K562 (cell line): ENCODE data around the gene CD99L2. TPM values are rescaled to one million over a fixed set of nuclear protein-coding genes. Genes with fewer than 3 reads are reported as not detected.

Source experiments
- ATAC-seq: fragments of 200-7000 bp; cut with Tn5 transposase; 3 replicates; pipeline ENCODE4 v1.9.1; 2020; ENCODE audit warnings: moderate library complexity
- BruUV-seq: library from RNA; stranded (reverse); fragments of 400-500 nt; replicated peaks from 2 replicates; lab custom pipeline; 2021; lab: Mats Ljungman, UMichigan
- CTCF ChIA-PET: fragments of 300-600 bp; formaldehyde crosslinking; extraction: SDS; loops from one replicate; lab custom pipeline; 2021; ENCODE audit warnings: low intra/inter-chr PET ratio; lab: Yijun Ruan, JAX
- POLR2A ChIA-PET: fragments of 300-600, 350-650 bp; sonication (Branson Sonifier 250); formaldehyde crosslinking; extraction: SDS; loops from one replicate; lab custom pipeline; 2021; ENCODE audit warnings: antibody characterized with exemption, inconsistent platforms; lab: Yijun Ruan, JAX
- DNase-seq, 4 experiments: peaks; one replicate each; pipeline versions ENCODE4 v3.0.0 to v3.0.0-alpha.2; 2011 to 2018; ENCODE audit warnings: low spot score in 3 of 4, mixed read lengths in 3 of 4; ENCODE audit errors: extremely low read depth in 1 of 4
- FAIRE-seq: peaks from 2 replicates; lab custom pipeline; 2011; peaks lifted over from hg19 to GRCh38; lab: Jason Lieb, UNC
- H2AFZ ChIP-seq: 2 replicates; pipeline ENCODE4 v1.6.0; 2011; ENCODE audit warnings: low read depth, low read length, control low read depth, inconsistent platforms
- H3K27ac ChIP-seq: fragments of 200-600 bp; 3 replicates; pipeline ENCODE4 v1.8.0; 2011; ENCODE audit warnings: low read depth, mild to moderate bottlenecking, control low read depth, inconsistent platforms, low read length, moderate library complexity, mixed read lengths; ENCODE audit errors: extremely low read depth
- H3K27me3 ChIP-seq, 2 experiments: fragments of 300-600 bp in 1 of 2; 2 replicates in 1 of 2; 3 replicates in 1 of 2; pipeline versions ENCODE4 v1.6.0 to v1.8.0; 2011; ENCODE audit warnings: inconsistent platforms in 2 of 2, low read length in 2 of 2, mild to moderate bottlenecking in 1 of 2, mixed read lengths in 1 of 2, moderate library complexity in 1 of 2; ENCODE audit not compliant: control insufficient read depth in 2 of 2, insufficient read depth in 2 of 2
- H3K36me3 ChIP-seq: fragments of 300-600 bp; 3 replicates; pipeline ENCODE4 v1.8.0; 2011; ENCODE audit warnings: mild to moderate bottlenecking, low read length, inconsistent platforms; ENCODE audit not compliant: control insufficient read depth, insufficient read depth
- H3K4me1 ChIP-seq, 2 experiments: fragments of 200-600 bp in 1 of 2; replicated peaks in 1 of 2; 2 replicates in 1 of 2; 3 replicates in 1 of 2; pipeline versions ENCODE4 v1.5.1 to v1.8.0; 2011; ENCODE audit warnings: inconsistent platforms in 2 of 2, low read length in 2 of 2, mild to moderate bottlenecking in 1 of 2, mixed read lengths in 1 of 2, moderate library complexity in 1 of 2; ENCODE audit not compliant: control insufficient read depth in 2 of 2, insufficient read depth in 2 of 2
- H3K4me2 ChIP-seq: 2 replicates; pipeline ENCODE4 v1.6.1; 2011; ENCODE audit warnings: low read length, control low read depth, inconsistent platforms, mixed read lengths; ENCODE audit not compliant: insufficient read depth
- H3K4me3 ChIP-seq: fragments of 200-600 bp; sonication (generic), shearing (Covaris generic); 2 replicates; pipeline ENCODE4 v1.5.1; 2016; ENCODE audit warnings: control low read depth, inconsistent platforms
- H3K79me2 ChIP-seq: fragments of 200-600 bp; 3 replicates; pipeline ENCODE4 v1.8.0; 2011; ENCODE audit warnings: low read length, inconsistent platforms; ENCODE audit not compliant: control insufficient read depth, insufficient read depth
- H3K9ac ChIP-seq, 2 experiments: 2 replicates each; pipeline versions ENCODE4 v1.6.0 to v1.6.1; 2011; ENCODE audit warnings: low read depth in 2 of 2, low read length in 2 of 2, control low read depth in 1 of 2, inconsistent platforms in 1 of 2, mild to moderate bottlenecking in 1 of 2, mixed read lengths in 1 of 2; ENCODE audit not compliant: insufficient read depth in 1 of 2
- H3K9me1 ChIP-seq: one replicate; pipeline ENCODE4 v1.6.0; 2011; ENCODE audit warnings: inconsistent platforms, mild to moderate bottlenecking, low read length, moderate library complexity; ENCODE audit not compliant: control insufficient read depth, insufficient read depth
- H3K9me3 ChIP-seq: replicated peaks from 2 replicates; pipeline ENCODE4 v1.5.1; 2011; ENCODE audit warnings: low read depth, low read length, inconsistent platforms; ENCODE audit not compliant: control insufficient read depth, insufficient read depth
- H4K20me1 ChIP-seq: replicated peaks from 2 replicates; pipeline ENCODE4 v1.6.1; 2011; ENCODE audit warnings: low read length, inconsistent platforms, mixed read lengths; ENCODE audit not compliant: control insufficient read depth, insufficient read depth
- DIDO1 ChIP-seq: fragments of 450-650 bp; IDR thresholded peaks from 2 replicates; pipeline ENCODE4 v1.6.1; 2016; ENCODE audit warnings: low read depth, missing biosample characterization, missing genetic modification characterization
- EP400 ChIP-seq: fragments of 450-650 bp; IDR thresholded peaks from 2 replicates; pipeline ENCODE4 v1.6.1; 2017; ENCODE audit warnings: antibody characterized with exemption, mild to moderate bottlenecking, moderate library complexity
- FOXM1 ChIP-seq, 2 experiments: fragments of 450-650 bp in 1 of 2; sonication (generic) in 1 of 2; formaldehyde crosslinking in 1 of 2; IDR thresholded peaks; 2 replicates each; pipeline versions ENCODE4 v1.6.1 to v1.9.0; 2017 to 2022; ENCODE audit warnings: low read depth in 2 of 2, mild to moderate bottlenecking in 2 of 2, missing genetic modification reagents in 1 of 2, moderate library complexity in 1 of 2
- GTF2A2 ChIP-seq: IDR thresholded peaks from 2 replicates; pipeline ENCODE4 v1.6.1; 2016; ENCODE audit warnings: mild to moderate bottlenecking, missing genetic modification characterization, missing compliant biosample characterization
- HNRNPLL ChIP-seq: fragments of 200-400 bp; formaldehyde crosslinking; IDR thresholded peaks from 2 replicates; pipeline ENCODE4 v1.6.1; 2017; ENCODE audit warnings: low read length, low read depth, mild to moderate bottlenecking; ENCODE audit not compliant: poor library complexity, severe bottlenecking
- HOXB6 ChIP-seq: fragments of 250-450 bp; sonication (Bioruptor Pico); IDR thresholded peaks from 2 replicates; pipeline ENCODE4 v1.5.1; 2022; ENCODE audit warnings: mild to moderate bottlenecking, borderline replicate concordance
- MCM2 ChIP-seq: fragments of 450-650 bp; IDR thresholded peaks from 2 replicates; pipeline ENCODE4 v1.6.1; 2017; ENCODE audit warnings: low read depth, mild to moderate bottlenecking
- NCOR1 ChIP-seq: fragments of 450-650 bp; IDR thresholded peaks from 2 replicates; pipeline ENCODE4 v1.6.1; 2016; ENCODE audit warnings: mild to moderate bottlenecking, moderate library complexity
- NFRKB ChIP-seq: fragments of 450-650 bp; IDR thresholded peaks from 2 replicates; pipeline ENCODE4 v1.6.1; 2016; ENCODE audit warnings: low read depth
- WGBS: fragments of 100-300 bp; shearing (Covaris generic); methylation state at CpG from one replicate; pipeline ENCODE4 v1.1.6; 2016; ENCODE audit warnings: low coverage, mixed read lengths; ENCODE audit not compliant: insufficient coverage; ENCODE audit errors: missing lambda C conversion rate; 5-methylcytosine and 5-hydroxymethylcytosine counted together
- in situ Hi-C: fragments of 300-500 bp; cut with MboI; formaldehyde crosslinking; loops from 4 replicates; pipeline ENCODE4 v1.15.0; 2018; ENCODE audit warnings: inconsistent platforms, mixed read lengths
- intact Hi-C: fragments of 100-400 bp; cut with micrococcal nuclease; formaldehyde crosslinking; loops from 2 replicates; pipeline ENCODE4 v1.14.2; 2022
- polyA plus RNA-seq, 8 experiments: library from polyadenylated mRNA; depleted of rRNA in 4 of 8; stranded (reverse) in 5 of 8; unstranded in 3 of 8; fragments of >200 nt; fragmentation: Nextera tagmentation in 2 of 8; fragmentation: Illumina TruSeq in 1 of 8; extraction: Ambion mirVana in 2 of 8; extraction: Trizol in 1 of 8; gene quantifications; 2 replicates each; pipeline versions ENCODE4 v1.2.1 to v1.2.3, GENCODE V29; 2011 to 2014; ENCODE audit warnings: inconsistent platforms in 1 of 8, missing spikeins in 1 of 8
- total RNA-seq, 7 experiments: library from RNA; depleted of rRNA in 6 of 7; stranded (reverse); fragments of >200 nt in 6 of 7; fragmentation: Illumina TruSeq in 2 of 7; extraction: Trizol in 2 of 7; gene quantifications; 2 replicates each; pipeline versions ENCODE4 v1.2.1 to v1.2.3, GENCODE V29; 2011 to 2021; ENCODE audit warnings: low replicate concordance in 1 of 7
- TF ChIP-seq, protein P1 (sequence below): sonication (generic); formaldehyde crosslinking; IDR thresholded peaks from 2 replicates; pipeline ENCODE4 v1.4.0; 2020; ENCODE audit warnings: mild to moderate bottlenecking, missing genetic modification reagents
- TF ChIP-seq, protein P2 (sequence below): fragments of 150-350 bp; conservative IDR thresholded peaks from 2 replicates; pipeline ENCODE4 v1.6.1; 2014; ENCODE audit warnings: low read length

CD99L2 gene
- total and polyA plus RNA-seq, 9 of the 15 experiments (the other 6 are each of a cell fraction or from before 2014, with no cell fraction given), result 0.76 to 19.0 (median 11.9) TPM

DNA sequence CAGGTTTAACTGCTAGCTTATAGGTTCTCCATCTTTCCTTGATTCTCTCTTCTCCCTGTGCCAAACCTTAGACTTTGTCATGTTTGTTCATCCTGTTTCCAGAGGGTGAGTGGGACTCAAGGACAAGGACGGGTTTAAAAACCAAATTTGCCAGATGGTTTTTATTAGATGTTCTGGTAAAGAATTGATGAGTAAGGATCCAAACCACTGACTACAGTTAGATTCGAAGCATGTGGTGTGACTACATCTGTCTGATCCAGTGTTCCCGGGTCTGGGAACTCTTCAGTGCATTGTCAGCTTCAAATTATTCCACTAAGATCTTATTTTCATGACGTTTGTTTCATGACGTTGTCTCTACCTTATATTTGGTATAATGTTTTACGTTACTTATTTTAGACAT lies 167.7 kb downstream of the CD99L2 start:
- Histone ChIP-seq H3K27ac (no peak overlapping the region), H3K36me3 (peaks cover 82% of the 10 kb centered on the region), H2AFZ (no peak overlapping the region), H3K9ac (no peak overlapping the region), H3K27me3 (no peaks in the 10 kb centered on the region), H3K79me2 (no peaks in the 10 kb centered on the region), H4K20me1 (no peaks in the 10 kb centered on the region), H3K4me1 (no peaks in the 10 kb centered on the region), H3K4me2 (no peak overlapping the region), H3K9me3 (no peaks in the 10 kb centered on the region), H3K4me3 (no peak overlapping the region), H3K9me1 (no peaks in the 10 kb centered on the region)
- ATAC-seq (no peak), FAIRE-seq (no peak), DNase-seq (no peak)
- POLR2A ChIA-PET, result interaction anchor here (0.6 kb wide), 1 partner anchor 653 kb away, joined by 3 read pairs; no protein-coding TSS in a partner anchor
- CTCF ChIA-PET, result interaction anchor here (0.6 kb wide), 1 partner anchor 918 kb away, joined by 3 read pairs; no protein-coding TSS in a partner anchor
- in situ Hi-C loops, result no loop called here
- intact Hi-C loops, result no loop called here
- 81% methylated on average over 6 of the region's 6 CpGs for WGBS
- BruUV-seq, result no TSS peak
- TF ChIP-seq, protein P1, sequence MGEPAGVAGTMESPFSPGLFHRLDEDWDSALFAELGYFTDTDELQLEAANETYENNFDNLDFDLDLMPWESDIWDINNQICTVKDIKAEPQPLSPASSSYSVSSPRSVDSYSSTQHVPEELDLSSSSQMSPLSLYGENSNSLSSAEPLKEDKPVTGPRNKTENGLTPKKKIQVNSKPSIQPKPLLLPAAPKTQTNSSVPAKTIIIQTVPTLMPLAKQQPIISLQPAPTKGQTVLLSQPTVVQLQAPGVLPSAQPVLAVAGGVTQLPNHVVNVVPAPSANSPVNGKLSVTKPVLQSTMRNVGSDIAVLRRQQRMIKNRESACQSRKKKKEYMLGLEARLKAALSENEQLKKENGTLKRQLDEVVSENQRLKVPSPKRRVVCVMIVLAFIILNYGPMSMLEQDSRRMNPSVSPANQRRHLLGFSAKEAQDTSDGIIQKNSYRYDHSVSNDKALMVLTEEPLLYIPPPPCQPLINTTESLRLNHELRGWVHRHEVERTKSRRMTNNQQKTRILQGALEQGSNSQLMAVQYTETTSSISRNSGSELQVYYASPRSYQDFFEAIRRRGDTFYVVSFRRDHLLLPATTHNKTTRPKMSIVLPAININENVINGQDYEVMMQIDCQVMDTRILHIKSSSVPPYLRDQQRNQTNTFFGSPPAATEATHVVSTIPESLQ (CRISPR knock-in tag), result no peak
- TF ChIP-seq MCM2 (no peak), NCOR1 (no peak), NFRKB (no peak), HOXB6 (no peak), EP400 (no peak), FOXM1 (IDR thresholded peaks at IDR 0.05; ENCODE audit: low read depth) (no peak), FOXM1 (CRISPR knock-in tag; IDR thresholded peaks at IDR 0.05; ENCODE audit: low read depth) (no peak), HNRNPLL (no peak), GTF2A2 (tag) (no peak), DIDO1 (tag) (no peak)
- TF ChIP-seq, protein P2, sequence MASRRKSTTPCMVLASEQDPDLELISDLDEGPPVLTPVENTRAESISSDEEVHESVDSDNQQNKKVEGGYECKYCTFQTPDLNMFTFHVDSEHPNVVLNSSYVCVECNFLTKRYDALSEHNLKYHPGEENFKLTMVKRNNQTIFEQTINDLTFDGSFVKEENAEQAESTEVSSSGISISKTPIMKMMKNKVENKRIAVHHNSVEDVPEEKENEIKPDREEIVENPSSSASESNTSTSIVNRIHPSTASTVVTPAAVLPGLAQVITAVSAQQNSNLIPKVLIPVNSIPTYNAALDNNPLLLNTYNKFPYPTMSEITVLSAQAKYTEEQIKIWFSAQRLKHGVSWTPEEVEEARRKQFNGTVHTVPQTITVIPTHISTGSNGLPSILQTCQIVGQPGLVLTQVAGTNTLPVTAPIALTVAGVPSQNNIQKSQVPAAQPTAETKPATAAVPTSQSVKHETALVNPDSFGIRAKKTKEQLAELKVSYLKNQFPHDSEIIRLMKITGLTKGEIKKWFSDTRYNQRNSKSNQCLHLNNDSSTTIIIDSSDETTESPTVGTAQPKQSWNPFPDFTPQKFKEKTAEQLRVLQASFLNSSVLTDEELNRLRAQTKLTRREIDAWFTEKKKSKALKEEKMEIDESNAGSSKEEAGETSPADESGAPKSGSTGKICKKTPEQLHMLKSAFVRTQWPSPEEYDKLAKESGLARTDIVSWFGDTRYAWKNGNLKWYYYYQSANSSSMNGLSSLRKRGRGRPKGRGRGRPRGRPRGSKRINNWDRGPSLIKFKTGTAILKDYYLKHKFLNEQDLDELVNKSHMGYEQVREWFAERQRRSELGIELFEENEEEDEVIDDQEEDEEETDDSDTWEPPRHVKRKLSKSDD, result no peak
